ENCODE data around the gene THEMIS.
"Not testable (repeated sequence)": the region's sequence is repeated elsewhere in the genome, so short reads cannot be mapped to it uniquely, and the experiment has no call there.

THEMIS gene

GRCh38 chr6:127917766-127918165, 16.9 kb upstream of the THEMIS start:
- DNase-seq (ENCODE audit: low spot score), result no peak

- peak; percentile 64 for DNase-seq (ENCODE audit: low spot score)
Observed at GRCh38 chr6:127914240-127914639, 13.4 kb upstream of the THEMIS start.

- peak; percentile 27 for DNase-seq (ENCODE audit: low spot score)
Observed at GRCh38 chr6:127912914-127913313, 12.1 kb upstream of the THEMIS start.

GRCh38 chr6:127907960-127908640, 7.2 kb upstream of the THEMIS start:
- DNase-seq (ENCODE audit: low spot score), result no peak

- DNase-seq (ENCODE audit: low spot score), result no peak
Observed at GRCh38 chr6:127904160-127904559, 3.3 kb upstream of the THEMIS start.

GRCh38 chr6:127902933-127903332, 2.1 kb upstream of the THEMIS start:
- no peak for DNase-seq (ENCODE audit: low spot score)

GRCh38 chr6:127897484-127897883, 3.4 kb downstream of the THEMIS start:
- no peak for DNase-seq (ENCODE audit: low spot score)

- DNase-seq (ENCODE audit: low spot score), result no peak
Observed at GRCh38 chr6:127894051-127894450, 6.8 kb downstream of the THEMIS start.

- no peak for DNase-seq (ENCODE audit: low spot score)
Observed at GRCh38 chr6:127893541-127893940, 7.3 kb downstream of the THEMIS start.

- no peak for DNase-seq (ENCODE audit: low spot score)
Observed at GRCh38 chr6:127891731-127892326, 9.0 kb downstream of the THEMIS start.

- no peak for DNase-seq (ENCODE audit: low spot score)
Observed at GRCh38 chr6:127886603-127887002, 14.3 kb downstream of the THEMIS start.

GRCh38 chr6:127884134-127884533, 16.7 kb downstream of the THEMIS start:
- DNase-seq (ENCODE audit: low spot score), result no peak

GRCh38 chr6:127881949-127882348, 18.9 kb downstream of the THEMIS start:
- DNase-seq (ENCODE audit: low spot score), result not testable (repeated sequence)

GRCh38 chr6:127880429-127880828, 20.4 kb downstream of the THEMIS start:
- DNase-seq (ENCODE audit: low spot score), result no peak

GRCh38 chr6:127879685-127880084, 21.2 kb downstream of the THEMIS start:
- no peak for DNase-seq (ENCODE audit: low spot score)

GRCh38 chr6:127878115-127878514, 22.7 kb downstream of the THEMIS start:
- DNase-seq (ENCODE audit: low spot score), result no peak

GRCh38 chr6:127877231-127877630, 23.6 kb downstream of the THEMIS start:
- DNase-seq (ENCODE audit: low spot score), result no peak

- DNase-seq (ENCODE audit: low spot score), result no peak
Observed at GRCh38 chr6:127869772-127870404, 31.0 kb downstream of the THEMIS start.

GRCh38 chr6:127869183-127869582, 31.7 kb downstream of the THEMIS start:
- DNase-seq (ENCODE audit: low spot score), result no peak

- peak; percentile 2 for DNase-seq (ENCODE audit: low spot score)
Observed at GRCh38 chr6:127868338-127868737, 32.5 kb downstream of the THEMIS start.

GRCh38 chr6:127866766-127867165, 34.1 kb downstream of the THEMIS start:
- no peak for DNase-seq (ENCODE audit: low spot score)

GRCh38 chr6:127865108-127865507, 35.8 kb downstream of the THEMIS start:
- no peak for DNase-seq (ENCODE audit: low spot score)

- no peak for DNase-seq (ENCODE audit: low spot score)
Observed at GRCh38 chr6:127864701-127865100, 36.2 kb downstream of the THEMIS start.

GRCh38 chr6:127860723-127861122, 40.1 kb downstream of the THEMIS start:
- DNase-seq (ENCODE audit: low spot score), result no peak
